NB4 (cell line): ENCODE results near the gene UST.

Experiments
- CTCF ChIP-seq: IDR thresholded peaks from one replicate; pipeline ENCODE4 v1.5.1; 2012; ENCODE audit warnings: low read depth, low read length
- POLR2A ChIP-seq: IDR thresholded peaks from 2 replicates; pipeline ENCODE4 v1.6.1; 2011; ENCODE audit warnings: mild to moderate bottlenecking; ENCODE audit not compliant: insufficient read length; ENCODE audit errors: extremely low read depth

DNA sequence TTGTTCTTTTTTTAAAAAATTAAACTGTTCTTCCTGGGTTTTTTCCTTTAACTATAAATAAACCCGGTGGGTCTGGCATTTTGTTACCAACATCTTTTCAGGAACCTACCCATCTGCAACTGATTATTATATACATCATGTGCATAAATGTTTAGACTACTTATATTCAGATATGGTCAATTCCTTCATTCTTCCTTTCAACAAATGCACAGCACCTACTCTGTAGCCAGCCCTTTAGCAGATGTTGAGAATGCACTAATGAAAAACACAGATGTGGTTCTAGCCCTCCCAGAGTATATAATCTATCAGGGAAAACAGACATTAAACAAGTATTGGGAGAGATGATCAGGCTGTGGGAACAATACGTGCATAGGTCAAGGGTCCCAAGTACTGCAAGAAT is 237.1 kb downstream of the UST start:
- no peak for TF ChIP-seq CTCF
- no peak for TF ChIP-seq POLR2A
